ENCODE results near the gene SLC25A13. TPM values are rescaled to one million over a fixed set of nuclear protein-coding genes. Genes with fewer than 3 reads are reported as not detected.

The SLC25A13 gene
- total RNA-seq, 1 experiment from 2014 or later = 71.7 TPM

DNA sequence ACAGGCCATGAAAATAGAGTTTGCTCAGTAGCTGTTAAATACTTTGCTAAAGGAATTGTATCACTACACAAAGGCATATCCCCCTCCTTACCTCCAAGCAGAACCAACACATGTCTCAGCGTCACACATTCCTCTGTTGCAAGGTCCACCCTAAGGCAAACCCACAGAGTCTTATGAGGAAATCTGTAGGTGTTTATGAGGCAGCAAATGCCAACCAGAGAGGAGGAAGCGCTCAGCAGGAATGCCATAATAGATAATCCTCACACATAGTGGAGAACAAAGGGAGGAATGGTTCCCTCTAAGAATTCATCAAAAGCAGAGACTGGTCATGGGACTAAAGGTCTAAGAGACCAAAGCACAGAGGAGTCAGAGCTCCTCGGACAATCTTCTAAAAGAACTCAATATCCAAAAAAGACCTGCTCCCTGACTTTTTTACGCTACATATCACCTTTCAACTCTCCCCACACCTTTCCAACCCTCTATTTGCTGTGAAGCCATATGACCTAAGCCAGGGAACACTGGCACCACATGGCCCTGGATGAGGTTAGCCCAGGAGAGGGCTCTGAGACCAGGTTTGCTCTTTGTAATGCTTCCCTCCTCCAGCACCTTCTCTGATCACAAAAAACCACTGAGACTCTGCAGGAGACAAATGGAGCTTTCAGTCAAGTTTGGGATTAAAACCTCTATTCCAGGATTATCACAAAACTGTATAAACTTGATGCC is 7.3 kb downstream of the SLC25A13 start:
- Mint-ChIP-seq H3K27ac (peak overlapping the region in 1 of 3 experiments; percentile 77; a peak in 2 of 7 replicates), H3K27me3 (ENCODE audit: low read depth) (no peaks in the 10 kb centered on the region), H3K4me3 (no peak overlapping the region), H3K9me3 (no peaks in the 10 kb centered on the region), H3K36me3 (ENCODE audit: insufficient read depth in 1 of 3, low read depth in 3 of 3) (peaks cover 2 to 5% (median 2%) of the 10 kb centered on the region in 3 experiments; a peak in 4 of 7 replicates), H3K4me1 (peaks cover 28 to 41% of the 10 kb centered on the region in 2 experiments)
- no peak overlapping the region for H3K14ac ChIP-seq (ENCODE audit: insufficient read depth, low read length)
- no peak overlapping the region for H3K4me2 ChIP-seq (ENCODE audit: insufficient read depth, insufficient read length, low read length)
- H4K5ac ChIP-seq (ENCODE audit: insufficient read length, low read depth, low read length) = no peak overlapping the region
- WGBS (ENCODE audit: extremely low coverage, insufficient read length, low lambda C conversion rate) = no CpG with 5 or more reads among the region's 4 CpGs
- no peak overlapping the region for H3K23ac ChIP-seq (ENCODE audit: insufficient read length, low read depth, low read length)
- H3K18ac ChIP-seq (ENCODE audit: insufficient read length, low read depth, low read length) = no peak overlapping the region
- H3K9ac ChIP-seq (ENCODE audit: extremely low read depth, insufficient read length, low read length) = no peak overlapping the region
- no peak overlapping the region for H4K91ac ChIP-seq (ENCODE audit: insufficient read length, low read depth, low read length)
- no peak overlapping the region for H2BK20ac ChIP-seq (ENCODE audit: low read depth, low read length, poor library complexity, severe bottlenecking)
- no peak overlapping the region for H2BK12ac ChIP-seq (ENCODE audit: insufficient read length, low read depth, low read length)
- H3K56ac ChIP-seq (ENCODE audit: insufficient read length, low read depth, low read length) = no peak overlapping the region
- no peaks in the 10 kb centered on the region for H3K9me3 ChIP-seq (ENCODE audit: control insufficient read depth, low read depth, low read length)
- TF ChIP-seq, protein P1, sequence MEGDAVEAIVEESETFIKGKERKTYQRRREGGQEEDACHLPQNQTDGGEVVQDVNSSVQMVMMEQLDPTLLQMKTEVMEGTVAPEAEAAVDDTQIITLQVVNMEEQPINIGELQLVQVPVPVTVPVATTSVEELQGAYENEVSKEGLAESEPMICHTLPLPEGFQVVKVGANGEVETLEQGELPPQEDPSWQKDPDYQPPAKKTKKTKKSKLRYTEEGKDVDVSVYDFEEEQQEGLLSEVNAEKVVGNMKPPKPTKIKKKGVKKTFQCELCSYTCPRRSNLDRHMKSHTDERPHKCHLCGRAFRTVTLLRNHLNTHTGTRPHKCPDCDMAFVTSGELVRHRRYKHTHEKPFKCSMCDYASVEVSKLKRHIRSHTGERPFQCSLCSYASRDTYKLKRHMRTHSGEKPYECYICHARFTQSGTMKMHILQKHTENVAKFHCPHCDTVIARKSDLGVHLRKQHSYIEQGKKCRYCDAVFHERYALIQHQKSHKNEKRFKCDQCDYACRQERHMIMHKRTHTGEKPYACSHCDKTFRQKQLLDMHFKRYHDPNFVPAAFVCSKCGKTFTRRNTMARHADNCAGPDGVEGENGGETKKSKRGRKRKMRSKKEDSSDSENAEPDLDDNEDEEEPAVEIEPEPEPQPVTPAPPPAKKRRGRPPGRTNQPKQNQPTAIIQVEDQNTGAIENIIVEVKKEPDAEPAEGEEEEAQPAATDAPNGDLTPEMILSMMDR (conservative IDR thresholded peaks at IDR 0.05) = no peak
- no peak overlapping the region for H2BK15ac ChIP-seq (ENCODE audit: low read depth, low read length)
- H4K20me1 ChIP-seq (ENCODE audit: control insufficient read depth, insufficient read depth, insufficient read length) = no peaks in the 10 kb centered on the region
- H3K79me1 ChIP-seq (ENCODE audit: insufficient read depth, low read depth, low read length, poor library complexity, severe bottlenecking) = no peaks in the 10 kb centered on the region
- H4K8ac ChIP-seq (replicated peaks; ENCODE audit: insufficient read length, low read depth, low read length) = no peak overlapping the region
- H3T11ph ChIP-seq (ENCODE audit: low read length) = no peak overlapping the region
- DNase-seq = no peak
- no peak overlapping the region for H2AFZ ChIP-seq (ENCODE audit: low read length)
- no peak overlapping the region for H3K4ac ChIP-seq (ENCODE audit: low read depth, low read length)
- H3K27ac ChIP-seq (ENCODE audit: insufficient read length, low read depth, low read length) = no peak overlapping the region
- no peak overlapping the region for H2AK5ac ChIP-seq (ENCODE audit: insufficient read length, low read length)
- peaks cover 10% of the 10 kb centered on the region; the same call in 1 of the 2 replicates for H3K4me1 ChIP-seq (ENCODE audit: insufficient read depth, low read length)
- H3K79me2 ChIP-seq (ENCODE audit: insufficient read depth, low read length) = peaks cover 8% of the 10 kb centered on the region; the same call in 1 of the 2 replicates
- no peaks in the 10 kb centered on the region for H3K27me3 ChIP-seq (ENCODE audit: insufficient read depth, low read length)
- H2BK5ac ChIP-seq (ENCODE audit: insufficient read length, low read length) = no peak overlapping the region
- no peaks in the 10 kb centered on the region for H3K23me2 ChIP-seq (ENCODE audit: insufficient read length, low read depth, low read length, poor library complexity, severe bottlenecking)
- no peak overlapping the region for H2BK120ac ChIP-seq (ENCODE audit: low read depth, low read length, poor library complexity, severe bottlenecking)

All from H9 (cell line).